ENCODE results near the gene AQP1. TPM values are rescaled to one million over a fixed set of nuclear protein-coding genes. Genes with fewer than 3 reads are reported as not detected.

AQP1 gene
- total RNA-seq, 4 donors from 2014 or later, result 92.1 to 139 (median 110) TPM

GRCh38 chr7:30865821-30866220 lies 45.8 kb upstream of the AQP1 start:
- 97% methylated on average over 3 of the region's 4 CpGs for WGBS
- Histone ChIP-seq H3K27me3 (no peaks in the 10 kb centered on the region), H3K27ac (no peak overlapping the region), H3K36me3 (no peaks in the 10 kb centered on the region), H3K4me1 (peaks cover 18% of the 10 kb centered on the region), H3K9me3 (no peaks in the 10 kb centered on the region), H3K4me3 (no peak overlapping the region)
- TF ChIP-seq EP300 (IDR thresholded peaks at IDR 0.05), result no peak
- no peak for TF ChIP-seq POLR2AphosphoS5 (IDR thresholded peaks at IDR 0.05)
- no peak for TF ChIP-seq CTCF (IDR thresholded peaks at IDR 0.05)
- no peak for TF ChIP-seq POLR2A (IDR thresholded peaks at IDR 0.05)
- DNase-seq (ENCODE audit: low spot score in 2 of 2), result no peak

- H3K4me3 ChIP-seq, result no peak overlapping the region
- H3K27ac ChIP-seq, result no peak overlapping the region
- WGBS, result 91% methylated on average over 7 of the region's 7 CpGs
- peaks cover 5% of the 10 kb centered on the region for H3K36me3 ChIP-seq
- H3K4me1 ChIP-seq, result peaks cover 18% of the 10 kb centered on the region
- no peaks in the 10 kb centered on the region for H3K27me3 ChIP-seq
- H3K9me3 ChIP-seq, result no peaks in the 10 kb centered on the region
- TF ChIP-seq EP300 (IDR thresholded peaks at IDR 0.05) (no peak), POLR2AphosphoS5 (IDR thresholded peaks at IDR 0.05) (no peak), POLR2A (IDR thresholded peaks at IDR 0.05) (no peak), CTCF (IDR thresholded peaks at IDR 0.05) (no peak)
- DNase-seq (ENCODE audit: low spot score in 2 of 2), result no peak
Measured at GRCh38 chr7:30866939-30867338, 44.7 kb upstream of the AQP1 start.

GRCh38 chr7:30867483-30867882 lies 44.2 kb upstream of the AQP1 start:
- 100% methylated on average over 1 of the region's 1 CpG for WGBS
- no peaks in the 10 kb centered on the region for H3K9me3 ChIP-seq
- H3K4me3 ChIP-seq, result no peak overlapping the region
- DNase-seq (ENCODE audit: low spot score in 2 of 2), result no peak
- peaks cover 18% of the 10 kb centered on the region for H3K4me1 ChIP-seq
- H3K27me3 ChIP-seq, result no peaks in the 10 kb centered on the region
- TF ChIP-seq EP300 (IDR thresholded peaks at IDR 0.05), result no peak
- no peak for TF ChIP-seq CTCF (IDR thresholded peaks at IDR 0.05)
- no peak for TF ChIP-seq POLR2A (IDR thresholded peaks at IDR 0.05)
- TF ChIP-seq POLR2AphosphoS5 (IDR thresholded peaks at IDR 0.05), result no peak
- H3K36me3 ChIP-seq, result peaks cover 10% of the 10 kb centered on the region
- H3K27ac ChIP-seq, result no peak overlapping the region

- H3K36me3 ChIP-seq, result peaks cover 30% of the 10 kb centered on the region
- H3K9me3 ChIP-seq, result no peaks in the 10 kb centered on the region
- no peaks in the 10 kb centered on the region for H3K27me3 ChIP-seq
- no peak overlapping the region for H3K27ac ChIP-seq
- no peak overlapping the region for H3K4me3 ChIP-seq
- no peaks in the 10 kb centered on the region for H3K4me1 ChIP-seq
- no peak for DNase-seq (ENCODE audit: low spot score in 2 of 2)
- 65% methylated on average over 13 of the region's 13 CpGs for WGBS
- TF ChIP-seq CTCF (IDR thresholded peaks at IDR 0.05) (no peak), POLR2A (IDR thresholded peaks at IDR 0.05) (no peak), EP300 (IDR thresholded peaks at IDR 0.05) (no peak), POLR2AphosphoS5 (IDR thresholded peaks at IDR 0.05) (no peak)
Measured at GRCh38 chr7:30869794-30870611, 41.6 kb upstream of the AQP1 start.

- no peak for DNase-seq (ENCODE audit: low spot score in 2 of 2)
- H3K4me3 ChIP-seq, result no peak overlapping the region
- H3K27ac ChIP-seq, result no peak overlapping the region
- TF ChIP-seq CTCF (IDR thresholded peaks at IDR 0.05) (no peak), EP300 (IDR thresholded peaks at IDR 0.05) (no peak), POLR2AphosphoS5 (IDR thresholded peaks at IDR 0.05) (no peak), POLR2A (IDR thresholded peaks at IDR 0.05) (no peak)
- H3K27me3 ChIP-seq, result no peaks in the 10 kb centered on the region
- WGBS, result 78% methylated on average over 4 of the region's 10 CpGs
- H3K4me1 ChIP-seq, result no peaks in the 10 kb centered on the region
- no peaks in the 10 kb centered on the region for H3K9me3 ChIP-seq
- H3K36me3 ChIP-seq, result peaks cover 38% of the 10 kb centered on the region
Measured at GRCh38 chr7:30870821-30871518, 40.7 kb upstream of the AQP1 start.
